IPS DF 6.9 (cell line): Measurements from ENCODE around the gene ZNRF3.

Source experiments
- DNase-seq: peaks from one replicate; pipeline ENCODE4 v3.0.0-alpha.2; 2013; ENCODE audit warnings: low read depth, low spot score
- H3K27ac ChIP-seq: one replicate; pipeline ENCODE4 v1.5.1; 2013; ENCODE audit warnings: low read length, control low read depth
- H3K27me3 ChIP-seq: 2 replicates; pipeline ENCODE4 v1.6.1; 2013; ENCODE audit warnings: mild to moderate bottlenecking, low read length; ENCODE audit not compliant: control insufficient read depth, insufficient read depth
- H3K36me3 ChIP-seq: 2 replicates; pipeline ENCODE4 v1.6.1; 2013; ENCODE audit warnings: low read length; ENCODE audit not compliant: control insufficient read depth, insufficient read depth
- H3K4me1 ChIP-seq: 2 replicates; pipeline ENCODE4 v1.6.1; 2013; ENCODE audit warnings: low read length; ENCODE audit not compliant: control insufficient read depth, insufficient read depth
- H3K4me3 ChIP-seq: 2 replicates; pipeline ENCODE4 v1.5.1; 2013; ENCODE audit warnings: mild to moderate bottlenecking, low read length
- H3K9me3 ChIP-seq: 2 replicates; pipeline ENCODE4 v1.6.1; 2013; ENCODE audit warnings: low read length, inconsistent platforms; ENCODE audit not compliant: control insufficient read depth, insufficient read depth
- WGBS: extraction: QIAGEN DNeasy Blood & Tissue Kit; methylation state at CpG from one replicate; pipeline ENCODE4 v1.1.7; 2013; ENCODE audit warnings: mixed read lengths, missing lambda C conversion rate; ENCODE audit not compliant: insufficient read length, insufficient coverage; 5-methylcytosine and 5-hydroxymethylcytosine counted together

Gene ZNRF3

DNA sequence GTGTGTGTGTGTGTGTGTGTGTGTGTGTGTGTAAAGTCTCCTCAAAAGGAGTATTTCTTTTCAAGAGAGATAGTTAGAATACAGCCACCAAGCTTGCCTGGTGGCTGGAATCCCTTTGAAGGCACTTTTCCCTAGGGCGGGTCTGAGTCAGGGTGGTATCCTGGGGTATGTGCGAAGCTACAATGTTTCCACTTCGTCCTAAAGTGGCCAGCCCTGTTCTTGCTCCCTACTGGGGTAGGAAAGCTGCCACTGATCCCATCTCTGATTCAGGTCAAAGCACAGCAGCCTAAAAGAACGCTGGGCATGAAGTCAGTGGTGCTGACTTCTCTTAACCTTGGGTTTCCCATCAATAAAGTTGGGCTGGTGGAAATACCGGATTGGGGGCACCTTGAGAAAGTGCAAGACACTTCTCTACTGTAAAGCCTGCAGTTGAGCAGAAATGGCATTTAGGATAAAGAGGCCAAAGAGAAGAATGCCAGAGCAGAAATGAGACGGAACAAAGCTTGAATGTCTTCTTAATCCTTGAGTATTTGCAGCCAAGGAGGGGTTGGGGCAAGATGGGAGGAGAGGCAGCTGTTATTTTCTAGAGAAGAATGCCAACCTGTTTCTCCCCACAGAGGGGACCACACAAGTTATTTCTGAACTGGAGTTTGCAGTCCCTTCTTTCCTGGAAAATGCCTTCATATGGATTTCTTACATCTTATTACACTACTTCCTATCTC lies 35.3 kb downstream of the ZNRF3 start:
- WGBS, result no CpG with 5 or more reads among the region's 6 CpGs
- no peaks in the 10 kb centered on the region for H3K36me3 ChIP-seq
- DNase-seq, result no peak
- H3K27me3 ChIP-seq, result no peaks in the 10 kb centered on the region
- H3K4me1 ChIP-seq, result peaks cover 6% of the 10 kb centered on the region; the same call in 1 of the 2 replicates
- no peaks in the 10 kb centered on the region for H3K9me3 ChIP-seq
- H3K27ac ChIP-seq, result no peak overlapping the region
- H3K4me3 ChIP-seq, result no peak overlapping the region

DNA sequence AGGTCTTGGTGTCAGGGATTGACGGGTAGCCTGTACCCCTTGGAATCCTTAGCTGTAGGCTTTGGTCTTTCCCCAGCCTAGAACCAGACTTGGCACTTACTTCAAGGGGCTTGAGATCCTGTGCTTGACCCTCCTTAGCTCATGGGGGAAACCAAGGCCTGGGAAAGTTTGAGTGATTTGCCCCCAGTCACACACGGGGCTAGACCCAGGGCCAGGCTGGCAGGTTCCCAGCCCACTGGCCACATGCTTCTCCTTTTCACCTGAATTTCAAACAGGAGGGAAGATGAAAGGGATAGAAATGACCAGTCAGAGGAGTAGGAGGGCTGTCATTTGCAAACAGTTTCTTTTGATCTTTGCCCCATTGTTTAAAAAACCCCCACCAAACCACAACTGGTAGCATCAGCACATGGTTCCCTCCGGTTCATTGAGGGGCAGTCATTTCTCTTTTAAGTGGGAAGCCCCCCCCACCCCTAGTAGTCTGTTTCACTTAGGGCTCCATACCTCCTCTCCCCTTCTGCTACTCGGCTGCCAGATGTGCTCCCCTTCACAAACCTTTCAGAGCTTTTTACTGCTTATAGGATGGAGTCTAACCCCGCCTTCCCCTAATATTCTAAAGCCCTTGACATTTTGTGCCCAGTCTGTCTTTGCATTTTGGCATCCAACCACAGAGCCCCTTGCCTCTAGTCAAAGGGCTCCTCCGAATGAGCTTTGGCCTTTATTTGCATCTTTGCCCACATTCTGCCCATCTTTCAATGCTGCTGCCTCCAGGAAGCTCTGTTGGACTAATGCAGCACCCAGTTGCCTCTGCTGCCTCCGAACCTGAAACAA lies 37.6 kb downstream of the ZNRF3 start:
- Histone ChIP-seq H3K27ac (no peak overlapping the region), H3K4me1 (peaks cover 8% of the 10 kb centered on the region; the same call in 1 of the 2 replicates), H3K4me3 (no peak overlapping the region), H3K9me3 (no peaks in the 10 kb centered on the region), H3K27me3 (no peaks in the 10 kb centered on the region), H3K36me3 (no peaks in the 10 kb centered on the region)
- WGBS, result no CpG with 5 or more reads among the region's 7 CpGs
- DNase-seq, result no peak

DNA sequence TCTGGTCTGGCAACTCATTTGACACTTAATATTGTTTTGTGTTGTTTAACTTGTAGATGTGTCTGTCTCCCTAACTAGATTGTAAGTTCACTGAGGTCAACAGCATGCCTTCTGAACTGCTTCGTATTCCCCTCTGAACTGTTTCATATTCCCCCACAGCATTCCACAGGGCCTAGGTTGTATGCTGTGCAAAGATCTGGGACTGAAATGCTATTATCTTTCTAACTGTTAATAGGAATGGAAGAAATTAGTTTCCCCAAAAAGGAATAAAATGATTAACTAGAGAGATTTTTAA lies 38.2 kb downstream of the ZNRF3 start:
- Histone ChIP-seq H3K4me3 (no peak overlapping the region), H3K27me3 (no peaks in the 10 kb centered on the region), H3K36me3 (no peaks in the 10 kb centered on the region), H3K27ac (no peak overlapping the region), H3K4me1 (peaks cover 9% of the 10 kb centered on the region; the same call in 1 of the 2 replicates), H3K9me3 (no peaks in the 10 kb centered on the region)
- no peak for DNase-seq
- WGBS, result no CpG with 5 or more reads among the region's 1 CpG

DNA sequence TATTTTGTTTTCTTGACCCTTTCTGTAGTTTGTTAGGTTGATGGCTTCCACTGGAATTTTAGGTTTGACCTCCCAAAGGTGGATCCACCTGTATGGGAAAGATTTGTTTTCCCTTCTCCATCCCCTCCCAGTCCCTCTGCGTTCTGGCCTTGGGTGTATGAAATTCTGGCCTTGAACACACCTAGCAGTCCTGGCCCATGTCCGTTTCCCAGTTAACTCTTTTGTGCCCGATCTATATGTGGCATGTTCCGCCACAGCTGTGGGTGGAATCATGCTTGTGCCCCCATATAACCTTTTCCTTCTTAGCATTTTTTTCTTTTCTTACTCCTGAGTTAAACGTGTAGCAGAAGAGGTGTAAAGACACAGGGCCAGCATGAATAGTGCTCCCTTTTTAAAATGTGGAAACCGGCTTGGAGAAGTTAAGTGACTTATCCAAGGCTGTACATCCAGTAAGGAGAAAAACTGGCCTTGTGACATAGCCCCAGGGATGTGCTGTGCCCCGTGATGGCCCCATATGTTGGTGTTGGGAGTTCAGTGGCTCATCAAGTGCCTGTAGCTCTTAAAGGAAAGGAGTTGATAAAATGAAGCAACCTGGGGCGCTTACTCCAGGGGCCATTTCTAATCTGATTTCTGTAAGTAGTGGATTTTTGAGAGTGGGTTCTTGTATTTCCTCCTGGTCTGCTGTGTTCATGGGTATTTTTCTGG lies 39.3 kb downstream of the ZNRF3 start:
- Histone ChIP-seq H3K9me3 (no peaks in the 10 kb centered on the region), H3K4me1 (peaks cover 9% of the 10 kb centered on the region; the same call in 1 of the 2 replicates), H3K4me3 (no peak overlapping the region), H3K27me3 (no peaks in the 10 kb centered on the region), H3K27ac (no peak overlapping the region), H3K36me3 (no peaks in the 10 kb centered on the region)
- no peak for DNase-seq
- WGBS, result no CpG with 5 or more reads among the region's 8 CpGs

DNA sequence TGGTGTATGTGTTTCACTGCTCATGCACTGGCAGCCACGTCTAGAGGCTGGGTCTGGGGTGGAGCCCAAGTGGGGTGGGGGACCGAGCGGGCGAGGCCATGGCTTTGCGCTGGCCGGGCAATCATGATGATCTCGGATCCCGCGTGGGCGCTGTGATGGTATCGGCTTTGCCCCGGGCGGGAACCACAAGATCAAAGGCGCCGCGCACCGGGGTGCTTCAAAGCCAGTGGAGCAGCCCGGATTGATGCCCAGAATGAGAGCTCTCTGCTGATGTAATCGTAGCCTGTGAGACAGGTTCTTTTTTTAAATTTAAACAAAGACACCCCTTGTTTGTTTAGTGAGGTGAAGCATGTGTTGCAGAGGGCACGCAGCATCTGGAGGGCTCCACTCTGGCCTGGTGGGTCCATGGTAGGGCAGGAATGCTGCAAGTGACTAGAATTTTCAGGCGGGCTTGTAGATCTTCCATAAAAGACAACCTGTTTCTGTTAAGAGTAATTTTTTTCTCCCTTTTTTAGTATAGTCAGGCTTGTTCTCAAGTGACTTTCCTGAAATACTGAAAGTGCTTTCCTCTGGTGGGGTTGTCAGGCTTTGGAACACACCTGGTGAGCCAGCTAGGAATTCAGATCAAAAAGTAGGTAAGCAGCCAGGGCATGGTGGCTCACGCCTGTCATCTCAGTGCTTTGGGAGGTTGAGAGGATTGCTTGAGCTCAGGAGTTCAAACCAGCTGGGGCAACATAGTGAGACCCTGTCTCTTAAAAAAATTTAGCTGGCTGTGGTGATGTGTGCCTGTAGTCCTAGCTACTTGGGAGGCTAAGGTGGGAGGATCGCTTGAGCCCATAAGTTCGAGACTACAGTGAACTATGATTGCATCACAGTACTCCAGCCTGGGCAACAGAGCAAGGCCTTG lies 40.7 kb downstream of the ZNRF3 start:
- H3K4me1 ChIP-seq, result 0 out of 2 replicates have a peak, but pooled peaks cover 3% of the 10 kb centered on the region
- no peaks in the 10 kb centered on the region for H3K36me3 ChIP-seq
- DNase-seq, result no peak
- H3K27ac ChIP-seq, result no peak overlapping the region
- H3K27me3 ChIP-seq, result no peaks in the 10 kb centered on the region
- H3K4me3 ChIP-seq, result no peak overlapping the region
- WGBS, result no CpG with 5 or more reads among the region's 24 CpGs
- no peaks in the 10 kb centered on the region for H3K9me3 ChIP-seq

DNA sequence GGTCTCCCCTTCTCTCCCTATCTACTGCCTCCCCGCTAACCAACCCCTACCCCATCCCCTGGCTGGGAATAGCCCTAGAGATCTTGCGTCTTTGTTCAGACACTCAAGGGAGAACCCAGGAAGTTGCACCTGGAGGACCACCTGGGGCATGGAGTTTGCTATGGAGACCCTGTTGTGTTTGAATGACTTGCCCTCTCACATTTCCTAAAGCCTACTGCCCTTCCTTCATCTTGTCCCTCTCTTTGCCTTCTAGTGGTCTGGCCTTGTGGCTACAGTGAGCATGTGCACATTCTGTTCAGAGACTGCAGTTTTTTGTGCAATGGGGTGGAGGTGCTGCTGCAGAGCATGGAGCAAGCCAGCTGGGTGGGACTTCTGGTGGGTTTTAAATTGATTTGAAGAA lies 42.5 kb downstream of the ZNRF3 start:
- Histone ChIP-seq H3K4me3 (no peak overlapping the region), H3K4me1 (0 out of 2 replicates have a peak, but pooled peaks cover 3% of the 10 kb centered on the region), H3K27ac (no peak overlapping the region), H3K27me3 (no peaks in the 10 kb centered on the region), H3K36me3 (no peaks in the 10 kb centered on the region), H3K9me3 (no peaks in the 10 kb centered on the region)
- DNase-seq, result no peak
- WGBS, result no CpG with 5 or more reads among the region's 2 CpGs

DNA sequence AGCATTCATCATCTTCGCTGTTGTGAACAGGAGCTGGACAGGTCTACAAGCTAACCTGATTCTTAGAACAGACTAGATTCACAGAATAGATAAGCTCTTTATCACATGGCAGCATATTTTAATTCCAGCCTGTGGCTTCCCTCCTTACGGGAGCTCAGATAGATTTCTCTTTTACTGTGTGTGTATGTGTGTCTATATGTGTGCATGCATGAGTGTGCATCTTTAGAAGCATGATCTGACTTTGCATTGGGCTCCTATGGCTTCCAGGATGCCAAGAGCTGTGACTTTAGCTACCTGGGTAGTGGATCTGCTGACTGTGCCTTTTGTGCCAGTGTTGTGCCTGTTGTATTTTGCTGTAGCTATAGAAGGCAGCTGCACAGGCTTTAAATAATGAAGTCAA lies 44.3 kb downstream of the ZNRF3 start:
- 0 out of 2 replicates have a peak, but pooled peaks cover 5% of the 10 kb centered on the region for H3K4me1 ChIP-seq
- H3K27me3 ChIP-seq, result no peaks in the 10 kb centered on the region
- no peak overlapping the region for H3K4me3 ChIP-seq
- no peak for DNase-seq
- H3K36me3 ChIP-seq, result no peaks in the 10 kb centered on the region
- no peak overlapping the region for H3K27ac ChIP-seq
- no peaks in the 10 kb centered on the region for H3K9me3 ChIP-seq
- WGBS, result no CpG with 5 or more reads among the region's 2 CpGs

DNA sequence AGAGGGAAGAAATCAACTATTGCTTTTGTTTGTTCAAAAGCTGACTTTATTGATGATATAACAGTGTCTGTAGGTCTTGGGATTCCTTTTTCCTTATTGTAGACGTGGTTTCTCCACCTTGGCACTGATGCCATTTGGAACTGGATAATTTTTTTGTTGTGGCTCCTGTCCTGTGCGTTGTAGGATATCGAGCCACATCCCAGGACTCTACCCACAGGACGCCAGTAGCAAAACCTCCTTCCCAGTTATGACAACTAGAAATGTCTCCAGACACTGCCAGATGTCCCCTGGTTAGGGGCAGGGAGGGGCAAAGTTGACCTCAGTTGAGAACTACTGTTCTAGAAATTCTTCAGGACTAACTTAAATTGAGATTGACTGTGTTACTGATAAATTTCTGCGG lies 45.8 kb downstream of the ZNRF3 start:
- Histone ChIP-seq H3K27me3 (no peaks in the 10 kb centered on the region), H3K27ac (no peak overlapping the region)

DNA sequence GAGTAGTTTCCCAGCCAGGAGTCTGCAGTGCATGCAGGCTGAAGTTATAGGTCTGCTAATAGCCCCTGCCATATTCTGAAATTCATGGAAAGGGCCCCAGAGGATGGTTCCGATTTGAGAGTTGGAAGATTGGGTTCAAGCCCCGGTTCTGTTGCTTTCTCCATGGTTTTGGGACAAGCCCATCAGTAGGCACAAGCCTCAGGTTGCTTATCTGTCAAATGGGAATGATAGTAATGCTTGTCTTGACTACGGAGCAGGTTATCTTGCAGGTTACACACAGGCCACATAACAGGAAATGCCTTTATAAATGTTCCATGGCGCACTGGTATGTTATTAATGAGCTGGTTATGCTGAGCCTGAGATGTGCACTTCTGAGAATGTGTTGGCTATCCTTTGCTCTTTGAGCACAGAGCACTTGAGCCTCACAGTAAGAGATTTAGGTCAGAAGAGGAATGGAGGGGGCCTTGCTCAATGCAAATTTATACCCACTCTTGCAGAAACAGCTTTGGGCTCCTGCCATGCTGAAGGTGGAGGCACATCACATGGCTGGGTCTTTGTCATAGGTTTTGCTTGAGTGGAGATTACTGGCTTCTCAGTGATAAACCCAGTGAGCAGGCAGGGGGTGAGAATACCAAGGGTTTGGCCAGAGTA lies 47.1 kb downstream of the ZNRF3 start:
- H3K27ac ChIP-seq, result no peak overlapping the region
- DNase-seq, result no peak
- no peaks in the 10 kb centered on the region for H3K27me3 ChIP-seq
- no peaks in the 10 kb centered on the region for H3K9me3 ChIP-seq
- WGBS, result no CpG with 5 or more reads among the region's 4 CpGs
- H3K4me1 ChIP-seq, result 0 out of 2 replicates have a peak, but pooled peaks cover 5% of the 10 kb centered on the region
- H3K4me3 ChIP-seq, result no peak overlapping the region
- no peaks in the 10 kb centered on the region for H3K36me3 ChIP-seq

More for the DNA sequence above, 45.8 kb downstream of the ZNRF3 start:
- no CpG with 5 or more reads among the region's 5 CpGs for WGBS
- Histone ChIP-seq H3K4me1 (0 out of 2 replicates have a peak, but pooled peaks cover 5% of the 10 kb centered on the region), H3K4me3 (no peak overlapping the region), H3K9me3 (no peaks in the 10 kb centered on the region), H3K36me3 (no peaks in the 10 kb centered on the region)
- no peak for DNase-seq
